Measurements from ENCODE around the gene NOTO.
"Not testable (repeated sequence)": the region's sequence is repeated elsewhere in the genome, so short reads cannot be mapped to it uniquely, and the experiment has no call there.

Gene NOTO

GRCh38 chr2:73202156-73203054, at the start of gene NOTO:
NOTO (plus strand) TSS chr2:73202574; CDS start chr2:73202667, 93 bp downstream.
- no peak for DNase-seq (ENCODE audit: low read depth)

- no peak for DNase-seq (ENCODE audit: low read depth)
These were observed 45.7 kb upstream of the NOTO start for GRCh38 chr2:73156539-73157124.

GRCh38 chr2:73162856-73163391, 39.5 kb upstream of the NOTO start:
- no peak for DNase-seq (ENCODE audit: low read depth)

- DNase-seq (ENCODE audit: low read depth), result peak; percentile 42
These were observed 38.6 kb upstream of the NOTO start for GRCh38 chr2:73163483-73164367.

- DNase-seq (ENCODE audit: low read depth), result not testable (repeated sequence)
These were observed 36.4 kb upstream of the NOTO start for GRCh38 chr2:73165978-73166377.

GRCh38 chr2:73166813-73167212, 35.6 kb upstream of the NOTO start:
- not testable (repeated sequence) for DNase-seq (ENCODE audit: low read depth)

- not testable (repeated sequence) for DNase-seq (ENCODE audit: low read depth)
These were observed 34.0 kb upstream of the NOTO start for GRCh38 chr2:73168348-73168747.

- DNase-seq (ENCODE audit: low read depth), result not testable (repeated sequence)
These were observed 32.0 kb upstream of the NOTO start for GRCh38 chr2:73170341-73170740.

GRCh38 chr2:73172963-73173362, 29.4 kb upstream of the NOTO start:
- no peak for DNase-seq (ENCODE audit: low read depth)

GRCh38 chr2:73173781-73174180, 28.6 kb upstream of the NOTO start:
- DNase-seq (ENCODE audit: low read depth), result no peak

- DNase-seq (ENCODE audit: low read depth), result no peak
These were observed 28.1 kb upstream of the NOTO start for GRCh38 chr2:73174244-73174643.

- no peak for DNase-seq (ENCODE audit: low read depth)
These were observed 27.3 kb upstream of the NOTO start for GRCh38 chr2:73174941-73175662.

- peak; percentile 60 for DNase-seq (ENCODE audit: low read depth)
These were observed 26.6 kb upstream of the NOTO start for GRCh38 chr2:73175663-73176204.

- no peak for DNase-seq (ENCODE audit: low read depth)
These were observed 26.0 kb upstream of the NOTO start for GRCh38 chr2:73176205-73176880.

GRCh38 chr2:73176881-73177644, 25.3 kb upstream of the NOTO start:
- DNase-seq (ENCODE audit: low read depth), result peak; percentile 85

GRCh38 chr2:73177645-73178255, 24.6 kb upstream of the NOTO start:
- no peak for DNase-seq (ENCODE audit: low read depth)

- DNase-seq (ENCODE audit: low read depth), result no peak
These were observed 16.4 kb upstream of the NOTO start for GRCh38 chr2:73185965-73186364.

GRCh38 chr2:73187549-73187948, 14.8 kb upstream of the NOTO start:
- DNase-seq (ENCODE audit: low read depth), result no peak

GRCh38 chr2:73197579-73197978, 4.8 kb upstream of the NOTO start:
- no peak for DNase-seq (ENCODE audit: low read depth)

Data from activated gamma-delta T cell treated with anti-CD3 and anti-CD28 coated beads, Interleukin-2, amount 50 U/mL, for 16 hours (primary cell).